Activated CD4-positive, alpha-beta T cell treated with anti-CD3 and anti-CD28 coated beads, Interleukin-2, Interleukin-6, amounts not matched to agents 100 ng/mL and 50 ng/mL, durations not matched to agents 16 hours and 8 hours (primary cell): ENCODE data around the gene LCT.
"Not testable (repeated sequence)": the region's sequence is repeated elsewhere in the genome, so short reads cannot be mapped to it uniquely, and the experiment has no call there.

Experiments used
- DNase-seq: peaks from one replicate; pipeline ENCODE4 v3.0.0-alpha.2; 2020

The LCT gene

DNA sequence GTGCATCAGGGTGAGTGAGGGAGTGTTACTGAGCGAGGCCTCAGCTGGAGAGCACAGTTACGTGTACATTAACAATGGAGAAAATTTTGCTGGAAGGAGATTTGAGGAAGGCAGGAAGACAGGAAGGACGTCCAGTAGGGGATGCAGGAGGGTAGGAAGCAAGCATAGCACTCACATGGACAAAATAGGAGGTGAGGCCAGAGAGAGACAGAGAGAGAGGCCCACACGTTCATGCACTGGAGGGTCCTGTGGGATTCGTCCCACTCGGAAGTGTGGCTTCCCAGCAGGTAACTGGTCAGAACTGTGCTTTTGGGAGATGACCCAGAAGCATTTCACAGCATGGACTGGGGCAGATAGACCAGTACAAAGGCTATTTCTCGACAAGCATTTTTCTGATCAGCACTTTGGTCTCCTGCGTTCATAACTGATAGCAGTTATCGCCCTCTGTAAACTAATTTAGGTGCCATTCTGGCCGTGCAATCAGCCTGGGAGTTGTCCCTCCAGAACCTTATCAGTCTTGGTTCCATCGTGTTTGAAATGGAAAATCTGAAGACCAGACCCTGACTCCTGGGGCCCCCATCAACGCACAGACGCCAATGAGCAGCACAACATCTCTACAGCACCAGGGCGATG lies 5.7 kb downstream of the LCT start:
- DNase-seq: no peak

DNA sequence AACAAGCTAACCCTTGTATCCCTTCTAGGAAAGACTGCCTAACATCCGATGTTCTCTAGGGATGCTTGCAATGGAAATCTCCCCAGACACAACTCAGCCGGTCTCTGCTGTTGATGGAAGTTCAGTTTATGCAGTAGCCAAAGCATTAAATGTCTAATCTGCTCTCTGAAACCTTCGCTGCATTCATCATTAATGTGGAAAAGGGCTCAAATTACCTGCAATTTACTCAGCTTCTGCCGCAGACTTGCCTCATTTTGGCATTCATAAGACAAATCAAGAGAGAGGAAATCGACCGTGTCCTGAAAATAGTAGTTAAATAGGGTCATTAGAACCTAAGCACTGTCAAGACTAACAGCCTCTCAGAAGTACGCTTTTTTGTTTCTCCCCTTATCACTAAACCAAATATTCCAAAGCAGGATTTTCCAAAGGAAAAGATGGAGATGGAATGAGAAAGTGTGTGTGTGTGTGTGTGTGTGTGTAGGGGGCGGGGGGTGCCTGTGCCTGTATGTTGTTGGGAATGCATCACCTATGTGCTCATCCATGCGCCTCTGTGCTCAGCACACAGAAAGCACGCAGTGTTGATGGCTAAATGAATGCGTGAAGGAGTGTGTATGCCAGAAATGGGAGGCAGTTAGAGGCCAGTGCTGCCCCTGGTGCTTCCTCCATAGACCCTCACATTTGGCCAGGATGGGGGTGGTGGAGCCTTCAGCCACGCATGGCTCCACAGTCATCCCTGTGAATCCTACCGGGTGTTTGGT lies 7.4 kb downstream of the LCT start:
- DNase-seq: no peak

DNA sequence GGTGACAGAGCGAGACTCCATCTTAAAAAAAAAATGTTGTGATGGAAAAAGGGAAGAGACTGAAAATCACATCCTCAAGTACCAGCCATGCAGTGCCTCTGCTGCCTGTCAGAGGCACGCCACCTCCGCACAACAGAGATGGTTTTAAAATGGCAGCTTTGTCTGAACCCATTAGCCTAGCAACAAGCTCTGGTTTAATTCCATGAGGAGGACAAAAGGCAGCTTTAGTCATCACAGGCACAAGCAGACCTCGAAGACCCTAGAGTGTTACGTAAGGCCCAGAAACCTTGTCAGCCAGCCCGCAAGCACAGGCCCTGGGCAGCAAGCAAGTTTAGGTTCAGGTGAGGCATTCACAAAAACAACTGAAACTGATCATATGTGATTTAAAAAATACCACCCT lies 10.4 kb downstream of the LCT start:
- no peak for DNase-seq

DNA sequence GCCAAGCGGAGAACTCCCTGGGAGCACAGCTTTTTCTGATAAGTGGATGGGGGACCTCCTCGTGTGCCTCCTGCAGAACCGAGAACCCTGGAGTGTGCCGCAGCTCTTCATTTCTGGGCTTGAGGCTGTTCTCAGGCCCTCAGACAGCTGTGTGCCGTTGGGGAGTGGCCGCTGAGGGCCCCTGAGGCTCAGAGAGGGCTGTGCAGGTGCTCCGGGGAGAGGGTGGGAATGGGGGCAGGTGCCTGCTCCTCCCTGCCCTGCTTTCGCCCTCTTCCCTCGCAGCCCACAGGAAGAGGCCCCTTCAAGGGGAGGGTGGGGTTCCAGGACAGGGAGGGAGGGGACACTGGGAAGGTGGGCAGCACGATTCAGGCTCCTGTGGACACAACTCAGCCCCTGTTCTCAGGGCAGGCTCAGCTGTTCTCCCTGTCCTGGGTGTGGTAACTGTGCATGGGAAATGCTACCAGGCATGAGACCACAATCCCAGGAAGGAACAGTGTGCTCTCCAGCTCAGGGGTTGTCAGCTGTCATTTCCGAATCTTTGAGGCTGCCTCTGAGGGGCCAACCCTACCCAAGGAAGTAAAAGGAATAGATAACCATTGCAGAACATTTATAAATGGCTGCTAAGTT lies 11.3 kb downstream of the LCT start:
- DNase-seq: no peak

DNA sequence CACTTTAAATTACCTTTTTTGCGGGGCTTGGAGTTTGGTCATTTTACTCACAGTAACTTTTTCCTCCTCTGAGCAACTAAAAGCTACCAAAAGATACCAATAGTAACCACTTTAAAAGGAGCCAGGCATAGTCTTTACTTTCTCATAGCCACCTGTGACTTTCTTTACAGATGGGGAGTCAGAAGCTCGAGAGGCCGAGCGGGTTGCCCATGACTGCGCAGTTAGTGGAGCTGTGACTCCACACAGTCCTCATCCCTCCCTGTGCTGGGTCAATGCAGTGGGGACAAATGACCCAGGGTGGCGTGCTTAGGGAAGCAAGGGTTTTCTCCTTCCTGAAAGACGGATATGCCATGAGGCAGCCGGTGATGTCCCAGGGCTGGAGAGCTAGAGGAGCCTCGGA lies 11.9 kb downstream of the LCT start:
- no peak for DNase-seq

DNA sequence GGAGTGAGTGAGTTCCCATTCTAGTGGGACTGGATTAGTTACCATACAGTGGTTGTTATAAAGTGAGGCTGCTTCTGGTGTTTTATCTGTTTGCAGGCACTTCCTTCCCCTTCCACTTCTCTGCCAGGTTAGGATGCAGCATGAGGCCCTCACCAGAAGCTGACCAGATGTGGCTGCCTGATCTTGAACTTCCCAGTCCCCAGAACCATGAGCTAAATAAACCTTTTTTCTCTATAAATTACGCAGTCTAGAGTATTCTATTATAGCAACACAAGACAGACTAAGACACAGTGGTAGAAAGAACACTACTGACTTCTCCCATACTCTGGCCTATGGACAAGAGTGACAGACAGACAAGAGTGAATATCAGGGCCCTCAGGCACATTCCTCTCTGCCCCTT lies 14.1 kb downstream of the LCT start:
- no peak for DNase-seq

DNA sequence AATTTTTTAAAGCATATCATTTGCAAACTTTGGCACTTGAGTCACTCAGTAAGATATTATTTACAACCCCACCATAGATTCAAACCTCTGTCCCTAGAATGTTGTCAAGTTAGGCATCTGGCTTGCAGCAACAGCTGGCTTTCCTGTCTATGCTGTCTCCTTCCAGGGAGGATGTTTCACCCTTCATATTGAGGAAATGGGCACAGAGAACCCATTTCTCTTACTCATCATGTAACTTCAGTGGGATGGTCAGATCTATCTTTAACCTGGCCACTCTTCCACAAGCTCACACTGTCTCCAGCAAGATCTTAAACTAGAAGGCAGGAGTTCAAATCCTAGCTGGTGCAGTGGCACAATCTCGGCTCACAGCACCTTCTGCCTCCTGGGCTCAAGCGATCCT lies 15.8 kb downstream of the LCT start:
- DNase-seq: peak; percentile 22

DNA sequence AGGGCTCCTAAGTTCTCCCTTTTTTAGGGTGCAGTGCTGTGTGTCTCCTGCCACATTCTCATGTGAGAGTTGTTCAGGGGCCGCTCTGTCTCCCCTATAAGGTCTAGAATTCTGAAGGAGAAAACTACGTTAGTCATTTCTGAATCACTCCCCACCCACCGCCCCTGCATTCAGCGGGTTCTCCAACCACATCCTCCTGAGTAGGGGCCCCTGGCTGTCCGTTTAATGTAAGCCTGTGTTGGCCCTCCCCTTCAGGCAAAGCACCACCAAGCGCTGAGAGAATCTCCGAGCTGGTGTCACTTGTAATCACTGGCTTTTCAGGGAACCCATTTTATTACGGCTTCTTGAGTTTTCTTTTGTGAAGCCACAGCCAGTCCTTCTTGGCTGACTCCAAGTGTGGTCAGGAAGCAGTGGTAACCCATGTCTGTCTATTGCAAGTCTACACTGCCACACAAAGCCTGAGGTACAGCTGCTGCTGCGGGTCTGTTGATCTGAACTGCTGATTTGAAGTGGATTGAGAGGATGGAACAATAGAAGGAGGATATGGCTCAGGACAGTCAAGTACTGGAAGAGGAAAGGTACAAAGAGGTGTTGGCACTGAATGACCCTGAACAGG lies 16.9 kb downstream of the LCT start:
- DNase-seq: peak; percentile 94

DNA sequence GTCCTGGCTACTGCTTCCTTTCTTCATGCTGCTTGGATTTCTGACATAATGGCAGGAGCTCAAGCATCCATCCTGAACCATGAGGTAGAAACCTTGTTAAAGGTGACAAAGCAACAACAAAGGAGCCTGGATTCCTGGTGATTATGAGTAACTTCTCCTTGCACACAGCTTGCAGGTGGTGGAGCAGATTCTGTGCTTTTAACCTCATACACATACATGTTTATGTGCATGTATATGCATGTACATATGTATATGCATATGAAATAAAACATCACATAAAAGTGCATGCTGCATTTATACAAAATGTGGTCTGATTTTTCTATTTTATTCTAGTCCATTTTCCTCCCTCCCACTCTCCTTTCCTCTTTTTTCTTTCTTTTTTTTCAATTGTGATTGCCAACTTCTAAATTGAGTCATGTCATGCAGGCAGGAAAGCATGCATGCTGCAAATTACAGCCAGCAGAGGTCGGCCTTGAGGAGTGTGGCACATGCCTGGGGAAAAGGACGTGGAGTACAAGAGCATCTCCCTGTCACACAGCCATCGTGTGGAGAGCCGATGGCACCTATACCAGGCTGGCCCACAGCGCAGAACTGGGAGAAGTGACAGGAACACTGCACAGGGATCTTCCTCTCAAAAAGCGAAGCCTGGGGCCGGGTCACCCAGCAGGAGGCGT lies 17.9 kb downstream of the LCT start:
- peak; percentile 84 for DNase-seq

DNA sequence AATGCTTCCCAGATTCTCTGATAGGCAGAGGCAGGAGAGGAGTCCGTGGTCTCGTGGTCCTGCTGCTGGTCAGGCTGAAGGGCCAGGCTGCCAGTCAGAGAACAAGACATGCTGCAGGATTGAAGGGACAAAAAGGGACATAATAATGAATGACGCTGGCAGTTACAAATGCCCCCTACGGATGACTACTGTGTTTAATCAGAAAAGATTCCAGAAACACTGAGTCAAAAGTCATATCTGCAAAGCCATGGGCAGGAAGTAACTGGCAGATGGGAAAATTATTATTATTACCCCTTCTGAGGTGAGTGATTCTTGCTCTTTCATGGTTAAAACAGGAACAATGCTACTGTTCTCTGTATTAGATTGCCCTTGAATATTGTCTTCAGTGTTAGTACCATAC lies 19.0 kb downstream of the LCT start:
- DNase-seq: no peak

DNA sequence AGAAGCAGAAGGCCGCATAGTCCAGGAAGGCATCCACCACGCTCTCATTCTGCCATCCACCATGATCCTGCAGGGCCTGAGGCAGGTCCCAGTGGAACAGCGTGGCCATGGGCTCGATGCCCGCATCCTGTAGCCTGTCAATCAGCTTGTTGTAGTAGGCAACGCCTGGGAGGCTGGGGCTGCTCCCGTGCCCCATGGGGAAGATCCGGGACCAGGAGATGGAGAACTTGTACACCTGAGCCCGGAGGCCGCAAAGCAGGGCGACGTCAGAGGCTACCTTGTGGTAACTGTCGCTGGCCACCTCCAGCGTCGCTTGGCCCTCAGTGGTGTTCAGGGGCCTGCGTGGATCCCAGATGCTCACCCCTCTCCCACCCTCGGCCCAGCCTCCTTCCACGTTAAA lies 19.5 kb downstream of the LCT start:
- no peak for DNase-seq

DNA sequence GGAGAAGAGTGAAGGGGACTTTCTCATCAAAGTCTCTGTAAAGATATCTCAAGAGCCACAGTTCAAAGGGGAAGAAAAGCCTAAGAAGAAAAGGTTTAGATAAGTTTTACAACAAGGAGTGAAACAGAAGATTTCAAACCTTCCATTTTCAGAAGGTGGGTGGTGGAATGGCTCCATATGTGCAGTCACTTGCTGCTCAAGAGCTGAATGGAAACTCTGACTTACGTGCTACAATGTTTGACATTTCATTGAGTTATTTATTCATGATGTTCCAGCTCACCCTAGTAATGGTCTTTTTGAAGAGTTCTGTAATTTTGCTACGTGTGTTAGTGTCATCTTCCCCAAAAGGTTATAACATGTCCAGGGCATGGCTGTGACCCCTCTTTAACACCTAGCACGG lies 21.7 kb downstream of the LCT start:
- DNase-seq: no peak

DNA sequence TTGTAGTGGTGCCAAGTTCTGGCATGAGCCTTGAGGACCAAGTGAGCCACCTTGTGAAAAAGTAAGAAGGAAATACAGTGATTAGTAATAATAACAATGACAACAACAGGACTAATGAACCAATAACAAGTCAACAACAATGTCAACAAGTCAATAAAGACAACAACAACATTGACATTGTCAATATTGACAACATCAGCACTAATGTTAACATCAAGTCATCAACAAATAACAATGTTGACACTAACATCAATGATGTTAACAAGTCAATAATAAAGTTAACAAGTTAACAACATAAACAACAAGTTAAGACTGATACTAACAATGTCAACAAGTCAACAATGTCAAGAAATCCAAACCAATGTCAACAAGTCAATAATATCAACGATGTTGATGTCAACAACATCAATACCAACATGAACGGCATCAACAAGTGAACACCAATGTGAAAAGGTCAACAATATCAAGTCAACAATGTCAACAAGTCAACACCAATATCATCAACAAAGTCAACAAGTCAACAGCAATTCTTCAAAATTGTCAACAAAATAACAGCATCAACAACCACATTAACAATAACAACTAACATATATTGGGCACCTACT lies 24.0 kb downstream of the LCT start:
- no peak for DNase-seq

DNA sequence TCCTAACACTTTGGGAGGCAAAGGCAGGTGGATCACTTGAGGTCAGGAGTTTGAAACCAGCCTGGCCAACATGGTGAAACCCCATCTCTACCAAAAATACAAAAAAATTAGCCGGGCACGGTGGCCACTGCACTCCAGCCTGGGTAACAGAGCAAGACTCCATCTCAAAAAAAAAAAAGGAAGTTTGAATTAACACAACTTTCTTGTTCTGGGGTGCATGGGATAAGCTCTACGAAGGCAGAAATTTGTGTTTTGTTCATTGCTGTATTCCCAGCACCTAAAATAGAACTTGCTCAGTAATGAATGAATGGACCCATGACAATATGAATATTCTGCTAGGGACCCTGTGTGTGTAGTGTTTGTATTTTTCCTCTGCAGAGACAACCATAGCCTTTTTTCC lies 29.1 kb downstream of the LCT start:
- DNase-seq: not testable (repeated sequence)

DNA sequence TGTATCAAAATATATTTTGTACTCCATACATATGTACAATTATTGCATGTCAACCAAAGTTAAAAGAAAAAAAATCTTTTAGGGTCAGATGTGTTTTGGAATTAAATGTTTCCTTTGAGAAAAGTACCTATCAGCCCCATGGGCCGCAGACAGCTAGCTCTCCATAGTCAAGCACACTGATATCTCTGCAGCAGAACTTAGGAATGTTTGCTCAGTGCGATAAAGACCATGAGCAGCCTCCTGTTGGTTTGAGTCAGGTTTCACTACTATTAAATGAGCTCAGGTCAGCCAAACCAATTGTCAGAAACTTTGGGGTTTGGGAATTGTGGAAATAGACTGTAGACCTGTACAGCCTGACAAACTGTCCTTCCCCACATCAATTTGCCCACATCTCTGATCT lies 33.7 kb downstream of the LCT start:
- DNase-seq: no peak

DNA sequence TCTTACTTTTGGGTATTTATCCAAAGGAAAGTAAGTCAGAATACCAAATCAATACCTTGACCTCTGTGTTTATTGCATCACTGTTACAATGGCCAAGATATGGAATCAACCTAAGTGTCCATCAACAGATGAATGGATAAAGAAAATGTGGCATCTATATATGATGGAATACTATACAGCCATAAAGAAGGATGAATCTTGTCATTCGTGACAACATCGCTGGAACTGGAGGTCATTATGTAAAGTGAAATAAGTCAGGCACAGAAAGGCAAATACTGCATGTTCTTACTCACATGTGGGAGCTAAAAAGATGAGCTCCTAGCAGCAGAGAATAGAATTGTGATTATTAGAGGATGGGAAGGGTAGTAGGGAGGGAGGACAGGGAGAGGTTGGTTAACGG lies 34.6 kb downstream of the LCT start:
- DNase-seq: no peak

DNA sequence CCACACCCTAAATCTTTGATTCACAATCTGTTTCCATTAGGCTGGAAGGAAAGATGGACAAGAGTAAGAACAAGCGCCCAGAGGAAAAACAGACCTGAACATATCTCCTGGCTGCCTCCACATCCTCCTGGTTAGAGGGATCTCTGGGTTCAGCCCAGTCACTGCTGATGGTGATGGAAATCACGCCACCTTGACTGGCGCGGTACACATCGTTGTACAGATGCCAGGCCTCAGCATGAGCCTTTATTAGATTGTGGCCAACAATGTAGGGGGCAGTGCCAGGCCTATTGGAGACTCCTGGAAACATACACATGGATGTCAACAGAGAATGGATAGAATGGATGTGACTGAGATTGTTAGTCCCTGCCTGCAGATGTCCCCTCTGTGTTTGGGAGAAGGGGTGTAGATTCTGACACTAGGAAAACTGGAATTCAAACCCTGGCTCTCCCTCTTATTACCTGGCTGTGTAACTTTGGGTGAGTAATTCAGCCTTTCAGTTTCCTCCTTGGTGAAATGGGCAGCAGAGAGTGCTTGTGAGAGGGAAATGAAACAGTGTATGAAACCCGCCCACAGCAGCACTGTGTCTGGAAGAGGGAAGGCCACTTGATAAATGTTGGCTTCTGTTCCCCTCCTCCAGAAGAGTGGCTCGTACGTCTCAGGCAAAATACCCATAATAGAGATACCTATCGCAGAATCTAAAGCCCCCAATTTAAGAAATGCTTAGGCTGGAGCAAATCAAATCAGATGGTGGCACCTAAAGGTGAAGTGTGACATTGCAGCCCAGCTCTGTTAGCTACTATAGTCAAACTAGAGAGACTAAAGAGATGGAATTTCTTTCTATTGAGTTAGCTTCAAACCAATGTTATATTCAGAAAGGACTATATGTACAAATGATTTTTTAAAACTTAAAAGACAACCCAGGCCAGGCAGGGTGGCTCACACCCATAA lies 36.2 kb downstream of the LCT start:
- no peak for DNase-seq

DNA sequence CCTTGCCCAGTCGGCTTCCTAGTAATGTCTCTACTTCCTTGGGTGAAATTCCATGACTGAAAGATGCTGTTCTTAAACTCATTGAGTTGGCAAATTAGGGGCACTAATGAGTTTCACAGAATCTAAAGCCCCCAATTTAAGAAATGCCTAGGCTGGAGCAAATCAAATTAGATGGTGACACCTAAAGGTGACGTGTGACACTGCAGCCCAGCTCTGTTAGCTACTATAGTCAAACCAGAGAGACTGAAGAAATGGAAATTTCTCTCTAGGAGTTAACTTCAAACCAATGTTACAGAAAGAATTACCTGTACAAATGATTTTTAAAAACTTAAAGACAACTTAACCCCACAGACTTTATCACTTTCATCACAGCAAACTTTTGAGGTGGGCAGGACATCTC lies 37.2 kb downstream of the LCT start:
- DNase-seq: no peak

DNA sequence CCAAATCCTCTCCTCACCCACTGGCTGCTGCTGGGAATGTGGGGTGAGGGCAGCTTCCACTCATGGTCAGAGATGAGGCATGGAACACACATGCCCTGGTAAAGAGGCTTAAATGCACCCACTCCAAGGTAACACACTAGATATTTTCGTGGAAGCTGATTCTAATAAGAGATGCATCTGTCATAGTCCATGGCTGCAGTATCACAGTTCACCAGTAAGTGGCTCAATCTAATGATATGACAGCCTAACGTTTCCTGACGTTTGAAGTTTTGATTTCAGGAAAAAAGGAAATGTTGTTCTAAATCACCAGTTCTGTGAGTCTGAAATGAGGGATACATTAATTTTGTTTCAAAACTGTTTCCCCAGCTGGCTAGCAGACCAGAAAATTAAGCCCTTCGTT lies 38.2 kb downstream of the LCT start:
- DNase-seq: no peak

DNA sequence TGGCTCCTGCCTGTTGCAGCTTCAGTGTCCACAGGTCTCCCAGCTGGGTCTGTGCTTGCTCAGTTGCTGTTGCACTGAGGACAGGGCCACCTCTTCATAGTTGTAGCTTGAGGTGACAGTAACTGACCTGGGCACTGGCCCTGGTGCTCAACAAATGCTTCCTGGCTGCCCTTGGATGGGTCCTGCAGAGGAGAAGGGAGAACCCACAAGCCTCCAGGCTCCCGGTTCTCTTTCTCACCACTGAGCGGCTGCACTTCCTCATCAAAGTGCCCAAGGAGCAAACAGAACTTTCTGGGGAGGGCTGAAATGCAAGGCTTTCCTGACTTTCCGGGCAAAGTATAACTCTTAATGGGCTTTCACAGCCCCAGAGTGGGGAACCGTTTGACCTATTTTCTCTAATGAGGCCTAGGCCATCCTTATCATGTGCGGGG lies 38.7 kb downstream of the LCT start:
- DNase-seq: no peak

DNA sequence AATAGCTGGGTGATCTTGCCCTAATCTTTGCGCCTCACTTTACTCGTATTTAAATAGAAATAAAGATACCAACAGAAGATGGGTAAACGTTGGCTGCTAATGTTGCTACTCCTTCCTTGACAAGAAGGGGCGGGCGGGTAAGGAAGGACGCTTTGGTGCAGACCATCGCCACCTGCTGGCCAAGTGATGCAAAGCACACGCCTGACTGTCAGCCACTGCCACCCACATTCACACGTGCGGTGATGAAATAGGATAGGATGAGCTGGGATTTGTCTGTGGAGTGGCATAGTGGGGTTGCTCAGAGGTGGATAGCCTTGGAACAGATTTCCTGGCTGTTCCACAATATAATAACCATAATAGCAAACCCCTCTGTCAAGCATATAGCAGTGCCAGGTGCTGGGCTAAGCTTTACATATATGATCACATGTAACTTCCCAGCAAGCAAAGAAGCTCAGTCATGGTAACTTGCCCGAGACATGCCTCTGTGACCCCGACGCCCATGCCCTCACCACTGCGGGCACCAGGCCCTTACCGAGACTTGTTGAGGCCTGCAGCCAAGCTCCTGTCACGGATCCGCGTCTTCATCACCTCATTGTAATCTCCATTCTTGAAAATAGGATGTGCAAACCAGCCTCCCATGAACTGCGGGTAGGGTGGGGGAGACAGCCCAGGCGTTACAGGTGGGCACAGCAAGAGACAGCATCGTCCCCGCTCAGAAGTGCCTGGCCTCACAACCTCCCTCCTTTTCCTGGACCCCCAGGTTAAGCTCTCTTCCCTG lies 39.3 kb downstream of the LCT start:
- DNase-seq: peak; percentile 85
